Hepatocyte (in vitro differentiated cells): ENCODE results near the gene ZBTB7A. TPM values are rescaled to one million over a fixed set of nuclear protein-coding genes. Genes with fewer than 3 reads are reported as not detected.

ENCODE experiments used
- DNase-seq: peaks from one replicate; pipeline ENCODE4 v3.0.0-alpha.2; 2016; ENCODE audit warnings: low spot score
- H2AFZ ChIP-seq: fragments of 200-600 bp; sonication (generic); 2 replicates; pipeline ENCODE4 v1.6.0; 2016; ENCODE audit warnings: antibody characterized with exemption, mild to moderate bottlenecking
- H3K27ac ChIP-seq: fragments of 200-600 bp; sonication (generic); 2 replicates; pipeline ENCODE4 v1.5.1; 2016; ENCODE audit warnings: mild to moderate bottlenecking
- H3K27me3 ChIP-seq: fragments of 200-600 bp; sonication (generic); 2 replicates; pipeline ENCODE4 v1.6.1; 2016
- H3K36me3 ChIP-seq: fragments of 200-600 bp; sonication (generic); replicated peaks from 2 replicates; pipeline ENCODE4 v1.5.1; 2016; ENCODE audit warnings: low read depth; ENCODE audit not compliant: insufficient read depth
- H3K4me1 ChIP-seq: fragments of 200-600 bp; sonication (generic); 2 replicates; pipeline ENCODE4 v1.5.1; 2016; ENCODE audit warnings: mild to moderate bottlenecking, moderate library complexity; ENCODE audit not compliant: insufficient read depth
- H3K4me2 ChIP-seq: fragments of 200-600 bp; sonication (generic); 2 replicates; pipeline ENCODE4 v1.6.0; 2016
- H3K4me3 ChIP-seq: fragments of 200-600 bp; sonication (generic); 2 replicates; pipeline ENCODE4 v1.5.1; 2016; ENCODE audit warnings: mild to moderate bottlenecking
- H3K79me2 ChIP-seq: fragments of 200-600 bp; sonication (generic); 2 replicates; pipeline ENCODE4 v1.6.0; 2017; ENCODE audit warnings: mild to moderate bottlenecking
- H3K9me2 ChIP-seq: fragments of 200-600 bp; sonication (generic); replicated peaks from 2 replicates; pipeline ENCODE4 v1.6.0; 2017; ENCODE audit warnings: mild to moderate bottlenecking; ENCODE audit not compliant: insufficient read depth
- H3K9me3 ChIP-seq: fragments of 200-600 bp; sonication (generic); 2 replicates; pipeline ENCODE4 v1.5.1; 2016; ENCODE audit warnings: low read depth, mild to moderate bottlenecking
- H4K20me1 ChIP-seq: fragments of 200-600 bp; sonication (generic); 2 replicates; pipeline ENCODE4 v1.6.0; 2016; ENCODE audit warnings: mild to moderate bottlenecking; ENCODE audit not compliant: insufficient read depth, poor library complexity, severe bottlenecking
- CTCF ChIP-seq: fragments of 200-600 bp; sonication (generic); IDR thresholded peaks from 2 replicates; pipeline ENCODE4 v1.5.1; 2016; ENCODE audit warnings: antibody characterized with exemption, mild to moderate bottlenecking; ENCODE audit not compliant: poor library complexity
- EZH2 ChIP-seq: fragments of 200-600 bp; sonication (generic); IDR thresholded peaks from 2 replicates; pipeline ENCODE4 v1.6.1; 2016; ENCODE audit warnings: antibody characterized with exemption, mild to moderate bottlenecking, borderline replicate concordance
- EZH2phosphoT487 ChIP-seq: fragments of 200-600 bp; sonication (generic); IDR thresholded peaks from one replicate; pipeline ENCODE4 v1.6.1; 2018; ENCODE audit warnings: antibody characterized with exemption, mild to moderate bottlenecking, low read depth, moderate library complexity; ENCODE audit not compliant: unreplicated experiment, severe bottlenecking
- WGBS: methylation state at CpG from one replicate; pipeline ENCODE4 v1.1.6; 2016; ENCODE audit warnings: low lambda C conversion rate; ENCODE audit errors: missing lambda C conversion rate; 5-methylcytosine and 5-hydroxymethylcytosine counted together
- polyA plus RNA-seq: library from polyadenylated mRNA; unstranded; fragments of >200 nt; fragmentation: Nextera tagmentation; extraction: Ambion mirVana; gene quantifications from 2 replicates; pipeline ENCODE4 v1.2.1, GENCODE V29; 2016
- total RNA-seq: library from RNA; depleted of rRNA; stranded (reverse); fragments of >200 nt; gene quantifications from 2 replicates; pipeline ENCODE4 v1.2.3, GENCODE V29; 2014

The ZBTB7A gene
- total and polyA plus RNA-seq, 2 experiments from 2014 or later, result 23.3 to 46.1 TPM

DNA sequence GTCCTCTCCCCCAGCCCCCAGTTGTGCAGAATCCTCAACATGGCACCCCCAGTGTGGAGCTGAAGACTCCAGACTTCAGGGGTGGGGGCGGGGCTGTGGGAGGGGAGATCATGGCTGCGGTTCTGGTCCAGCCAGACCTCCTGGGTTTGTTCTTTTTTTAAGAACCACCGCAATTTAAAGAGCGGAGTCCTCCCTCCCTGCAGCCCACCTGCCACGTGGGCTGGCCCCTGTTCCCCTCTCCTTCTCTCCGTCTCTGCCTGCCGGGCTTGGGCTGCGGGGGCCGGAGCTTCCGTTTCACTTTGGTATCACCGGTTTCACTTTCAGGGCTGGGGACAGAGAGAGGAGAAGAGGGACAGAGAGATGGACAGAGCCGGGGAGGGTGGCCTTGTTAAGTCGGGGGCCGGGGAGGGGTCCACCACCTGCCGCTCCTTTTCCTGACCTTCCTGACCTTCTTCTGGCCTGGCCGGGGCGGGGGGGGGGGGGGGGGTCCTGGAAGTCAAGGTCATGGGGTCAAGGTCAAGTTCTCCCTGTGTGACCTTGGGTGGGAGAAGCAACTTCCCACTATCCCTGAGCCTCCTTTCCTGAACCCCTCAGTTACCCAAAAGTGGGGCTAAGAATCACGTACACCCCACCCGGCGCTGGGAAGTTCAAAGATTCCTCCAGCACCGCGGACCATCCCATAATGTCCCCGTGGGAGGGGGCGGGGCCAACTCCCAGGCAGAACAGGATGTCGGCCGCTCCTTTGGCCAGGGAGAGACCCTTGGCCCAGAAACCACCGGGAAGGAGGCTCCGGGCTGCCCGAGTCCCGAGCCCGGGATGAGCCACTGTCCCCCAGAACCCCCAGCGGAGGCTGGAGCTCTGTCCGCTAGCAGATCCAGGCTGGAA is 11.3 kb upstream of the ZBTB7A start:
- Histone ChIP-seq H3K4me2 (peak overlapping the region; percentile 70), H3K79me2 (no peaks in the 10 kb centered on the region), H2AFZ (peak overlapping the region; percentile 67)

GRCh38 chr19:4077007-4077374 is 10.3 kb upstream of the ZBTB7A start:
- no peak overlapping the region for H3K4me2 ChIP-seq
- H3K4me1 ChIP-seq, result peaks cover 8% of the 10 kb centered on the region
- H2AFZ ChIP-seq, result no peak overlapping the region
- H3K9me2 ChIP-seq, result no peaks in the 10 kb centered on the region
- no peaks in the 10 kb centered on the region for H3K79me2 ChIP-seq
- DNase-seq, result no peak
- H3K27me3 ChIP-seq, result no peaks in the 10 kb centered on the region
- no peaks in the 10 kb centered on the region for H3K9me3 ChIP-seq
- TF ChIP-seq CTCF (no peak), EZH2phosphoT487 (no peak), EZH2 (no peak)
- no peaks in the 10 kb centered on the region for H4K20me1 ChIP-seq
- no peak overlapping the region for H3K4me3 ChIP-seq
- WGBS, result 88% methylated on average over 3 of the region's 3 CpGs
- no peaks in the 10 kb centered on the region for H3K36me3 ChIP-seq
- H3K27ac ChIP-seq, result no peak overlapping the region

More for the DNA sequence above, 11.3 kb upstream of the ZBTB7A start:
- Histone ChIP-seq H3K9me2 (no peaks in the 10 kb centered on the region), H3K27me3 (no peaks in the 10 kb centered on the region), H3K4me3 (no peak overlapping the region), H3K36me3 (no peaks in the 10 kb centered on the region), H3K27ac (no peak overlapping the region), H3K9me3 (no peaks in the 10 kb centered on the region), H4K20me1 (no peaks in the 10 kb centered on the region), H3K4me1 (peaks cover 8% of the 10 kb centered on the region)
- 37% methylated on average over 27 of the region's 33 CpGs for WGBS
- no peak for TF ChIP-seq EZH2phosphoT487
- TF ChIP-seq EZH2, result no peak
- TF ChIP-seq CTCF, result no peak
- DNase-seq, result peak; percentile 52

GRCh38 chr19:4075373-4075772 is 8.7 kb upstream of the ZBTB7A start:
- Histone ChIP-seq H3K4me2 (no peak overlapping the region), H3K9me2 (no peaks in the 10 kb centered on the region), H3K4me1 (peaks cover 8% of the 10 kb centered on the region), H4K20me1 (no peaks in the 10 kb centered on the region), H3K79me2 (no peaks in the 10 kb centered on the region), H3K27me3 (no peaks in the 10 kb centered on the region), H2AFZ (no peak overlapping the region), H3K4me3 (no peak overlapping the region), H3K36me3 (no peaks in the 10 kb centered on the region), H3K27ac (no peak overlapping the region), H3K9me3 (no peaks in the 10 kb centered on the region)
- DNase-seq, result no peak
- 89% methylated on average over 9 of the region's 9 CpGs for WGBS
- TF ChIP-seq CTCF (no peak), EZH2 (no peak), EZH2phosphoT487 (no peak)
